ENCODE measurements around the gene ZFHX2.
A peak's percentile ranks its signal among the peaks of the same experiment; 100 is the strongest.

Gene ZFHX2

DNA sequence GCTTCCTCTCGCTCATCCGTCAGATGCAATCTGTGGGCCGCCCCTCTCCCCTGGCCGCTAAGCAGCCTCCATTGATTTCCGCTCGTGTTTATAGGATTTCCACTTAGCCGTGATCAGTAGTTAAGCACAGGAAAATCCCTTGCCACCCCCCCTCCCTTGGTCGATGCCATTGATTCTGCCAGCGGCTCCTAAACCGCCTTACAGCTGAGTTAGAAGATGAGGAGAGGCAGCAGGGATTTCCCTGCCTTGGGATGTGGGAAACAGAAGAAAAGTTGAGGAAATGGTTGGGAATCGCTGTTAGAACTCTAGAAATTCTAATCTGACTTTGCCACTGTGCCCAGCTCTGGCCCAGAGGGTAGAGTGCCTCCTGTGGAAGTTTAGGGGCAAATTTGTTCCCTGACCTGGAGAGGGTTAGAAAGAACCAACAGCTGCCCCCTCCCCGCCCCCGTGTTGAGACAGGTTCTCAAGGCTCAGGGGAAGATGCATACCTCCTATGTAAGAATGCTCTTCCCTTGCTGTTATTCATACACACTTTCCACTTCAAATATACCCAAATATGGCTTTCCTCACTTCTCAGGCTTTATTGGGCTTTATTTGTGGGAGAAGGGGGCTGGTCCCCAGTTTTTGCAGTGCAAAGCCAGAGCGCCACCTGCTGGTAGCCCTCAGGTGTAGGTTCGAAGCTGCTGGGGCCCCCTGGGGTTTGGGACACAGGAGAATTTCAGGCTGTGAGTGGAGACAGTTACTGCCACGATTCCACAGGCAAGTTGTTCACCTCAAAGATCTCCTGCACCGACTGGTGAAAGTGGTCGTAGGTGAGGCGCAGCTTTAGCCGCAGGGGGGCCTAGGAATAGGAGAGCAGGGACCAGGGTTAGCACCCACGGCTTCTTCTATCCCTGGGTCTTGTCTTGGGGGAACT lies 7.7 kb upstream of the ZFHX2 start:
- peak in 1 of 2 experiments; percentile 65 for DNase-seq

- no peak for DNase-seq
Measured at GRCh38 chr14:23558346-23559009, 6.9 kb upstream of the ZFHX2 start.

GRCh38 chr14:23557946-23558345 lies 6.4 kb upstream of the ZFHX2 start:
- DNase-seq, result no peak

DNA sequence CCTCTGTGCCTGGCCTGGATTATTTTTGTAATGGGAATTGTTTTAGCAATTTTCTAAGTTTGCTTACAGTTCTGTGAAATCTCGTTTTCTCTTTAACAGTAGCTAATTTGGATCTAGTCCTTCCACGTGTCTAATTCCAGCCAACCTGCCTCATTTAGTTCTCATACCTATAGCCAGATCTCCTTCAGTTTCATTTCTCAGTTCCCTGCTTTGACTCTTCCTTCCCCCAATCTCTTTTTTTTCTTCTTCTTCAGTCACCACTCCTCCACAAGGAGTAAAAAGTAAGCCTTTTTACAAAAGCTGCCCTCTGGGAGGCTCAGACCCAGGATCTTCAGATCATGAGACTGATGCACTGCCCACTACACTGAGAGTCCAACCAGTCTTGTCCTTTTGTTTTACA lies 6.0 kb upstream of the ZFHX2 start:
- no peak for DNase-seq

DNA sequence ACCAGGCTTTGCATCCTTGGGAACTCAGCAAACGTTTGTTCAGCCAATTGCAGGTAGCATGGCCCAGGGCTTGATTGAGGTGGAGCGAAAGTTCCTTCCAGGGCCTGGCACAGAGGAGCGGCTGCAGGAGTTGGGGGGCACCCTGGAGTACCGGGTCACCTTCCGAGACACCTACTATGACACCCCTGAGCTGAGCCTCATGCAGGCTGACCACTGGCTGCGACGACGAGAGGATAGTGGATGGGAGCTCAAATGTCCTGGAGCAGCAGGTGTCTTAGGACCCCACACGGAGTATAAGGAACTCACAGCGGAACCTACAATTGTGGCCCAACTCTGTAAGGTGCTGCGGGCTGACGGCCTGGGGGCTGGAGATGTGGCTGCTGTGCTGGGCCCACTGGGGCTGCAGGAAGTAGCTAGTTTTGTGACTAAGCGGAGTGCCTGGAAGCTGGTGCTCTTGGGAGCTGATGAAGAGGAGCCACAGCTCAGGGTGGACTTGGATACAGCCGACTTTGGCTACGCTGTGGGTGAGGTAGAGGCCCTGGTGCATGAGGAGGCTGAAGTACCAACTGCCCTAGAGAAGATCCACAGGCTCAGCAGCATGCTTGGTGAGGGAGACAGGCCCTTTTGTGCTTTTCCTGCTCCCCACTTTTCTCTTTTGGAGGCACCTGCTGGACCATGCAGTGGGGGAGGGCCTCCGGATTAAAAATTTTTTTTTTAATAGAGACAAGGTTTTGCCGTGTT lies 5.3 kb upstream of the ZFHX2 start:
- DNase-seq, result peak in 1 of 2 experiments; percentile 42

DNA sequence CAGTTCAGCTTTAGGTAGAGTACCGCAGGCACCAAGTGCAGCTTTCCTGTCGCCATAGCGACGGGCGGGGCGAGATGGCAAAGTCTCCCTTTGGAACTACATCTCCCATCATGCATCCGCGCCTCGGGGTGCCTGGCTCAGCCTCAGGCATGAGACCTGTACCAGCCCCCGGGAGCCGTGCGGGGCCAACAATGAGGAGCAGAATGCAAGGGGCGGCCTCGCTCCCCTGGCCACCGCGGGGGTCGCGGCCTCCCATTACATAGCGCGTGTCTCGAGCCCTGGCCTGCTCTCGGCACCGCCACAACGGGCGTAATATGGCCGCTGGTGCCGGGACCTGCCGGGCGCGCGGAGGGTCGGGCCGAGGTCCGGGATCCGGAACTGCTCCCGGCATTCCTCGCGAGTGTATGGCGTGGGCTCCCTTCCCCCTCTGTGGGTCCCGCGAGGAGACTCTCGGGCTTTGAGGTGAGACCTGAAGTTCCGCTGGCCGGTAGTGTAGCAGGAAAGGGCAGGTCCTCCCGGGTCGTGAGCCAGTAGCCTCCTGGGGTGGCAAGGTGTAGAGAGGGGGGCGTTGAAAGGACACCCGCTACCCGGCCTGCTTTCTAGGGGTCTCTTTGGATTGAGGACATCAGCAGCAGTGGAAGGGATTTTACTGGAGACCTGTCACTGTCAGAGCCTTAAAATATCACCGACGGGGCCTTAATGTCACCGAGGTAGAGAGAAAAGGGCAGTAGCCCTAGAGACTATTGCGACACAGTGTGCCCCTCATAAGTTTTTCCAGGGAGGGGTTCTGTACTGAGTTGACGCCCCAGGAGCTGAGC lies 4.5 kb upstream of the ZFHX2 start, which contains the start of gene THTPA:
Gene THTPA, plus strand, starts transcription at position 390 of the 818 bp plus-strand sequence. CDS start 487 bp downstream, outside the sequence.
- peak; percentile 84 to 94 for DNase-seq

- DNase-seq, result no peak
Measured at GRCh38 chr14:23555533-23555881, 3.9 kb upstream of the ZFHX2 start.

DNA sequence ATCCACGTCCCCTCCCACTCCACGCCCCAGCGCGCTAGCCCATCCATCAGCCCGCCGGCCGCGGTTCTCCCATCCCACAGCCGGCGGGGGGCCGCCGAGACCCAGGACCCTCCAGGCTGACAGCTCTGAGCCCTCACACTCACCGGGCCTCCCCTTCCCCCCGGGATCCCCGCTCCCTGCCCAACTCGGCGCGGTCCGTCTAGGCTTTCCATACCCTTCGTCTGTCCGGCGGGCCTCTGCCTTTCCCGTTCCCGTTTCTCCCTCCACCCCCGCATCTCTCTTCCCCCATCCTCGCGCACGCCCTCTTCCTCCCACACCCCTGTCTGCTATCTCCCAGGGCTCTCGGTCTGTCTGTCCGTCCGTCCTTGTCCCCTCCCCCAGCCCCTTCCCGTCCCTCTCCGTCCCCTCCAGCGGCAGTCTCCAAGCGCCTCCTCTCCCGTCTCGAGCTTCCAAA lies 726 bp downstream of the ZFHX2 start:
- peak in 1 of 2 experiments; percentile 63 for DNase-seq

- peak in 1 of 2 experiments; percentile 20 for DNase-seq
Measured at GRCh38 chr14:23550131-23550811, 1.3 kb downstream of the ZFHX2 start.

- no peak for DNase-seq
Measured at GRCh38 chr14:23548351-23549318, 2.9 kb downstream of the ZFHX2 start.

- no peak for DNase-seq
Measured at GRCh38 chr14:23547924-23548323, 3.6 kb downstream of the ZFHX2 start.

DNA sequence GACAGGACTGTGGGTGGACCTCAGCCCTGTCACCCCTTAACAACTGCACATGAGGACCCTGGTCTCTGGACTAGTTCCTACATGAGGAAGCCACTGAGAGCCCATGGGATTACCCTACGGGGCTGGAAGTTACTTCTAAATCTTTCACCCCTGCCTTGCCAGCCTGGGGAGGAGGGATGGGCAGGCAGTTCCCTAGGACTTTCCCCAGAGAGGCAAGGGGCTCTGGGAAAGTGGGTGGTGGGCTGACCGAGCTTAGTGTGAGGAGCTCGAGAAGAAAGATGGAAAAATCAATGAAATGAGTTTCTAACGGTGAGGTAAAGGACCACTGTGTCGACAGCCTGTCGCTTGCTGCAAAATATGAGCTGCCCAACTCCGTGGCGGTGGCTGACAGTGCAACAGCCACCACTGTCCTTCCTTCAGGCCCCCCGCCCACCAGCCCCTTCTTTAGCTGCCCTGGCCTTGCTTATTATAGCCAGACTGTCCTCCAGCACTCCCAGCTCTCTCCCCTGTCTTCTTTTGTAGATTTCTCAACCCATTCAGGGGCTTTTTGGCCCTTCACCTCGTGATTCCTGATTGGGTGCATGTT lies 5.0 kb downstream of the ZFHX2 start:
- no peak for DNase-seq

GRCh38 chr14:23545740-23546365 lies 5.7 kb downstream of the ZFHX2 start:
- DNase-seq, result no peak

- DNase-seq, result peak; percentile 90 to 94
Measured at GRCh38 chr14:23544511-23545447, 6.8 kb downstream of the ZFHX2 start.

- DNase-seq, result no peak
Measured at GRCh38 chr14:23543403-23543802, 8.2 kb downstream of the ZFHX2 start.

DNA sequence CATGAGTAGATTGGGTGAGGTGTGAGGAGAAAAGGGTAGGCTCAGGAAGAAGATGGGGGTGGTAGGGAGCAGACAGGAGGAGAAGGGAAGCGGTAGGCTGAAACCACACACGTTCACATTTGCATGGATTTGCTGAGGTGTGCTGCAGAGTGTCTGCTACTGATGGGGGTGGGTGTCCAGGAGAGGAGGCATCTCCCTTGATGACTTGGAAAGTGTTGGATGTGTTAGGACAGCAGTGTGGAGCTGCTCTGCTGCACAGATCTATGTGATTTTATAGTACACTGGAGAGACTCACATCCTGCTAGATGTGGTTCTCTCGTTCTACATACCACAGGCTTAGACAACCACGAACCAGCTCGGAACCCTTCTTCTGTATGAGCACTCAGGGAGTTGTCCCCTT lies 9.3 kb downstream of the ZFHX2 start:
- peak; percentile 55 to 78 for DNase-seq

- no peak for DNase-seq
Measured at GRCh38 chr14:23540141-23540469, 11.5 kb downstream of the ZFHX2 start.

Measured in NCI-H526 (cell line).